Renal cortex interstitium (tissue), 11 donors: ENCODE results near the gene HTATSF1. TPM values are rescaled to one million over a fixed set of nuclear protein-coding genes. Genes with fewer than 3 reads are reported as not detected.

ENCODE experiments used
- DNase-seq, 11 donors: peaks; one replicate each; pipeline ENCODE4 v3.0.0-alpha.2; 2013; ENCODE audit warnings: low read depth in 9 of 11, low spot score in 4 of 11; ENCODE audit errors: extremely low read depth in 1 of 11
- polyA plus RNA-seq, 3 donors: library from polyadenylated mRNA; unstranded; fragments of 120-200 nt; gene quantifications; one replicate each; pipeline ENCODE4 v1.2.1, GENCODE V29; 2013; ENCODE audit not compliant: insufficient read length in 3 of 3

HTATSF1 gene
- polyA plus RNA-seq, 3 donors, result 93.3 to 129 (median 117) TPM

DNA sequence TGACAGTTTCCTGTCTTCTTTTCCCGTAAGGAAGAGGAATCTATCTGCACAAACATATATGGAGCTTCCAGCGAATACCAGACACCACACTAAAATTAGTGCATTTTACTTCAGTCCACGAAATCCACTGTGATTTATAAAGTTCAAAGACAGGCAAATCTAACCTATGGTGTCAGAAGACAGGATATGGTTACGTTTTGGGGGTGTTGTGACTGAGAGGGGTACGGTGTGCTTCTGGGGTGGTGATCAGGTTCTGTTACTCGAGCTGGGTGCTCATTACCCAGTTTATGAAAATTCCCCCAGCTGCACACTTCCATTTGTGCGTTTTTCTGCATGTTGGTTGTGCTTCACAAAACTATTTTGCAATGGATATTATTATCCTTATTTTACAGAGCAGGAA lies 44.9 kb downstream of the HTATSF1 start:
- no peak for DNase-seq

DNA sequence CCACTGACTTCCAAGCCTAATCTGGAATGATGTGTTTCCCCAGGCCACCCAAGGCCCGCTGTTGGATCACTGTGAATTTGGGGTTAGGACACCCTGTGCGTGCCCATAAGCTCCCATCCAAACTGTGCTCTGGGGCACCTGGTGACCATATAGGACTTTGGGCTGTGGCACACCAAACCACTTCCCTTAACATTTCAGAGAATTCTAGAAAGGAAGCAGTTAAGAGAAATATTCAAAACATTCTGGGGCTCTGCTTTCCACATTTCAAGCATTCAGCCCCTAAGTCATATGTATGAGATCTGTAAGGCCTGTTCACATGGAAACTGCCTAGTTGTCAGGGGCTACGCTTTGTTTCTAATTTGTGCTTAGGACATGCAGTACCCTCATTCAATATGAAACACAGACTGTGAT lies 49.0 kb downstream of the HTATSF1 start:
- DNase-seq, result no peak

DNA sequence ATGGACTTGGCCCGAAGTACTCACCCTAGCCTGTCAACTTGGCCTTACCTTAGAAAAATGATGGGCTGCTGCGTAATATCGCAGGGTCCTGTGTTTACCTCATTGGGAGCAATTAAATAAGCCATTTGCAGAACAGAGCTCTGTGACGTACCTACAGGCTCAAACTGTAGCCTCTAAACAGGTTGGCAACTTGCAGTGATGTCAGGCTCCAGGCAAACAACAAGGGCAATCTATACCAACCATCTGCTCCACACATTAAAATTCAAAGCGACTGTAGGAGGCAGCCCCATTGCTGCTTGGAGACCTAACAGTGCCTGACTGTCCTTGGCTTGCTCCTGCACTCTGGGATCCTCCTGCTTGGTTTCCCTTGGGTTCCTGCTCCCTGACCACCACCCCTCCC lies 51.8 kb downstream of the HTATSF1 start:
- DNase-seq, result no peak

DNA sequence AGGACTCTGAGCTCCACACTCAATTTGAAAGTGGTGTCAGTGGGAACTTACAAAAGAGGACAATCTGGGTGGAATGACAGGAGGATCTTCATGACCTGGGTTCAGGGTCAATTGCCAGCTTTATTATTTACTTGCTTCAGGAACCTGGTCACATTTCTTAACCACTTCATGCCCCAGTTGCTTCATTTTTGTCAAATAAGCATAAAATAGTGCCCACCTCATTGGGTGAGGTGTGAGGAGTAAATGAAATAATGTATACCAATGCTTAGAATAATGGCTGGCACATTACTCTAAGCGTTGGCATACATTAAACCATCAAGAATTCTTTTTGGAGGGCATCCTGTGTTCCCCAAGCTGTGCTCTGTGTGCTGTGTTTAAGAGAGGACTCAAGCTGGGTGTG lies 54.0 kb downstream of the HTATSF1 start:
- no peak for DNase-seq

DNA sequence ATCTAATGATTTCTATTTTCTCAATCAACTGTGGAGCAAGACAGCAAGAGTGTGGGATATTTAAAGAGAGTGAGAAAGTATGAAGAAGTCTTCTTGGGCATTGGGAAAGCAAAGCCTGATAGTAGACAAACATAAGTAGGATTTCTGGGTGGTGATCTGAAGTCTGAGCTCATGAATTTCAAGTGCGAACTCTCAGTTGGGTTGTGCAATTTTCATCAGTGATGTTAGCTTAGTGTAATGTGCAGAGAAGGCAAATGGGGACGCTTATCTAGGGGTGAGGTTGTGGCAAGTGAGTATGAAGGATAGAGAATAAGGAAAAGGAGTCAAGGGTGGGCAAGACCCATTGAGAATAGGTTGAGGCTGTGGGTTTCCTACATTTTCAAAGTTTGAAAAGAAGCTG lies 58.3 kb downstream of the HTATSF1 start:
- DNase-seq, result no peak

Other genes with a start within 250 kb of the HTATSF1 start
- gene MAP7D3, start 246.2 kb upstream of the HTATSF1 start, polyA plus RNA-seq, result 10 to 100 TPM; 13.2 to 19.8 (median 16.0) TPM
- not detected for gene ADGRG4, start 196.6 kb upstream of the HTATSF1 start, polyA plus RNA-seq
- under 1 TPM in 2 of 3 donors, not detected in 1; 0.07 to 0.14 TPM for gene BRS3, start 9.6 kb upstream of the HTATSF1 start, polyA plus RNA-seq
- 1 to 10 TPM; 3.6 to 8.0 (median 5.6) TPM for gene VGLL1, start 34.6 kb downstream of the HTATSF1 start, polyA plus RNA-seq
- gene CD40LG, start 150.6 kb downstream of the HTATSF1 start, polyA plus RNA-seq, result under 1 TPM; 0.14 to 0.28 (median 0.14) TPM